Breast epithelium (tissue), 3 donors: Measurements from ENCODE around the gene ANKRD36C.
"Not testable (repeated sequence)": the region's sequence is repeated elsewhere in the genome, so short reads cannot be mapped to it uniquely, and the experiment has no call there.

Source experiments
- POLR2A ChIP-seq: fragments of 450-650 bp; IDR thresholded peaks from one replicate; pipeline ENCODE4 v1.6.1; 2016; ENCODE audit warnings: antibody characterized with exemption, mild to moderate bottlenecking, moderate library complexity
- POLR2AphosphoS5 ChIP-seq, 3 donors: sonication (generic); formaldehyde crosslinking; IDR thresholded peaks; one replicate each; pipeline ENCODE4 v1.6.1; 2017; ENCODE audit warnings: antibody characterized with exemption in 3 of 3
- TF ChIP-seq, protein P1 (sequence below), 3 donors: fragments of 450-650 bp; IDR thresholded peaks; one replicate each; pipeline ENCODE4 v1.5.1; 2016 to 2017; ENCODE audit warnings: antibody characterized with exemption in 3 of 3, mild to moderate bottlenecking in 3 of 3, moderate library complexity in 3 of 3

DNA sequence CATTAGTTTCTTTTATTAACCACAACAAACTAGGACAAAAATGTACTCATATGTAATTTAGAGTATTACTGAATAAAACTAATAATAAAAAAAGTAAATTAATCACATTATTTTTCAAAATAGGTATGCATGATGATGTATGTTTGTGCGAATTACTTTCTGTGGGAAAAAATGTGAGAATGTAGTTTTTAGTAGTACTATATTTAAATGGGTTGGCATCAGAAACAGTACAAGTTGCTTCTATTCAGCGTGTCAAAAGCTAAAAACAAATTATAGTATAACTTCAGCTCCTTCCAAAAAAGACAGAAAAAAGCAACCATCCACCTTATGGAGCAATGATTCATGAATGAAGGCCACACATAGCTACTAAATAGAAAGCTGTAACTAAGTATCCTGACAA, 40.0 kb downstream of the ANKRD36C start:
- TF ChIP-seq, protein P1, sequence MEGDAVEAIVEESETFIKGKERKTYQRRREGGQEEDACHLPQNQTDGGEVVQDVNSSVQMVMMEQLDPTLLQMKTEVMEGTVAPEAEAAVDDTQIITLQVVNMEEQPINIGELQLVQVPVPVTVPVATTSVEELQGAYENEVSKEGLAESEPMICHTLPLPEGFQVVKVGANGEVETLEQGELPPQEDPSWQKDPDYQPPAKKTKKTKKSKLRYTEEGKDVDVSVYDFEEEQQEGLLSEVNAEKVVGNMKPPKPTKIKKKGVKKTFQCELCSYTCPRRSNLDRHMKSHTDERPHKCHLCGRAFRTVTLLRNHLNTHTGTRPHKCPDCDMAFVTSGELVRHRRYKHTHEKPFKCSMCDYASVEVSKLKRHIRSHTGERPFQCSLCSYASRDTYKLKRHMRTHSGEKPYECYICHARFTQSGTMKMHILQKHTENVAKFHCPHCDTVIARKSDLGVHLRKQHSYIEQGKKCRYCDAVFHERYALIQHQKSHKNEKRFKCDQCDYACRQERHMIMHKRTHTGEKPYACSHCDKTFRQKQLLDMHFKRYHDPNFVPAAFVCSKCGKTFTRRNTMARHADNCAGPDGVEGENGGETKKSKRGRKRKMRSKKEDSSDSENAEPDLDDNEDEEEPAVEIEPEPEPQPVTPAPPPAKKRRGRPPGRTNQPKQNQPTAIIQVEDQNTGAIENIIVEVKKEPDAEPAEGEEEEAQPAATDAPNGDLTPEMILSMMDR (IDR thresholded peaks at IDR 0.05): not testable (repeated sequence)
- not testable (repeated sequence) for TF ChIP-seq POLR2AphosphoS5 (IDR thresholded peaks at IDR 0.05); POLR2A
